Ishikawa (cell line): ENCODE results near the gene SMTNL1.
A peak's percentile ranks its signal among the peaks of the same experiment; 100 is the strongest.

Experiments
- CEBPB ChIP-seq: IDR thresholded peaks from 2 replicates; pipeline ENCODE4 v1.6.1; 2012
- CREB1 ChIP-seq: IDR thresholded peaks from 2 replicates; pipeline ENCODE4 v1.6.1; 2012; ENCODE audit warnings: low read depth
- EGR1 ChIP-seq: IDR thresholded peaks from 2 replicates; pipeline ENCODE4 v1.6.1; 2012
- EP300 ChIP-seq: IDR thresholded peaks from 2 replicates; pipeline ENCODE4 v1.6.1; 2012; ENCODE audit warnings: borderline replicate concordance
- FOXM1 ChIP-seq: IDR thresholded peaks from 2 replicates; pipeline ENCODE4 v1.6.1; 2012; ENCODE audit warnings: low read depth, borderline replicate concordance
- NFIC ChIP-seq: IDR thresholded peaks from 2 replicates; pipeline ENCODE4 v1.6.1; 2012
- RAD21 ChIP-seq: IDR thresholded peaks from 2 replicates; pipeline ENCODE4 v1.6.1; 2012; ENCODE audit warnings: low read depth
- REST ChIP-seq: IDR thresholded peaks from 2 replicates; pipeline ENCODE4 v1.6.1; 2012; ENCODE audit warnings: low read depth, mild to moderate bottlenecking
- TAF1 ChIP-seq: IDR thresholded peaks from 2 replicates; pipeline ENCODE4 v1.6.1; 2012; ENCODE audit warnings: low read depth, mild to moderate bottlenecking
- TCF12 ChIP-seq: IDR thresholded peaks from 2 replicates; pipeline ENCODE4 v1.6.1; 2012; ENCODE audit warnings: low read depth
- TEAD4 ChIP-seq: IDR thresholded peaks from 2 replicates; pipeline ENCODE4 v1.6.1; 2012
- YY1 ChIP-seq: IDR thresholded peaks from 2 replicates; pipeline ENCODE4 v1.6.1; 2012; ENCODE audit warnings: low read depth
- ZBTB7A ChIP-seq: IDR thresholded peaks from 2 replicates; pipeline ENCODE4 v1.6.1; 2012; ENCODE audit warnings: low read depth
- TF ChIP-seq, protein P1 (sequence below): IDR thresholded peaks from 2 replicates; pipeline ENCODE4 v1.6.1; 2012
- TF ChIP-seq, protein P2 (sequence below): IDR thresholded peaks from 2 replicates; pipeline ENCODE4 v1.6.1; 2012

SMTNL1 gene

DNA sequence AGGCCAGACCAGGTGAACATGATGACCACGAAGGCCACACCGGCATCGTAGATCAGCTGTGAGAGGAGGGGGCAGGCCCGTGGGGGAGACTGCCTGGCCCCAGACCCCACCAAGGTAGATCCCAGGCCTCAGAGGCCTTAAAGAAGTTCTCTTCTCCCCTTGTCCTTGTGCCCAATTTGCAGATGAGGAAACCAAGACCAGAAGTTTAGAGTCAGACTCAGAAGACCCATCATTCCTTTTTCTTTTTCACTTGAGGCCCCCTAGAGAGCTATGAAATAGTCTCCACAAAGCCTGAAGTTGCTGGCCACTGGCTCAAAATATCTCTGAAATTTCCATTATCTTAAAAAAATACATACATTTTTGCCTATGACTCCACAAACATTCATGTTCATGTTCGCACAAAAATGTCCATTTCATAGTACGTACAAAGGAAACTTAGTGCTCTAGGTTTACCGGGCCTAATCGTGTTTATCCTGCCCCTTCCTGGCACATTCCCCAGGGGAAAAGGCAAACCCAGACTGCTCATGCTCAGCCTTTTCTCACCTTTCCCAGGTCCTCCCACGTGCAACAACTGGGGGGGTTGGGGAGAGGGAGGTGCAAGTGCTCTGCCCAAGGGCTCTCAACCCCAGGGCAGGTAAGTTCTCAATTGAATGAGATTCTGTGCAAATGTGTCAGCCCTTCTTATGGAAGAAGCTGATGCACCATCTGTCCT is 41.1 kb upstream of the SMTNL1 start:
- TF ChIP-seq EP300 = no peak
- TF ChIP-seq, protein P1, sequence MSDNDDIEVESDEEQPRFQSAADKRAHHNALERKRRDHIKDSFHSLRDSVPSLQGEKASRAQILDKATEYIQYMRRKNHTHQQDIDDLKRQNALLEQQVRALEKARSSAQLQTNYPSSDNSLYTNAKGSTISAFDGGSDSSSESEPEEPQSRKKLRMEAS = no peak
- TF ChIP-seq TCF12 = no peak

DNA sequence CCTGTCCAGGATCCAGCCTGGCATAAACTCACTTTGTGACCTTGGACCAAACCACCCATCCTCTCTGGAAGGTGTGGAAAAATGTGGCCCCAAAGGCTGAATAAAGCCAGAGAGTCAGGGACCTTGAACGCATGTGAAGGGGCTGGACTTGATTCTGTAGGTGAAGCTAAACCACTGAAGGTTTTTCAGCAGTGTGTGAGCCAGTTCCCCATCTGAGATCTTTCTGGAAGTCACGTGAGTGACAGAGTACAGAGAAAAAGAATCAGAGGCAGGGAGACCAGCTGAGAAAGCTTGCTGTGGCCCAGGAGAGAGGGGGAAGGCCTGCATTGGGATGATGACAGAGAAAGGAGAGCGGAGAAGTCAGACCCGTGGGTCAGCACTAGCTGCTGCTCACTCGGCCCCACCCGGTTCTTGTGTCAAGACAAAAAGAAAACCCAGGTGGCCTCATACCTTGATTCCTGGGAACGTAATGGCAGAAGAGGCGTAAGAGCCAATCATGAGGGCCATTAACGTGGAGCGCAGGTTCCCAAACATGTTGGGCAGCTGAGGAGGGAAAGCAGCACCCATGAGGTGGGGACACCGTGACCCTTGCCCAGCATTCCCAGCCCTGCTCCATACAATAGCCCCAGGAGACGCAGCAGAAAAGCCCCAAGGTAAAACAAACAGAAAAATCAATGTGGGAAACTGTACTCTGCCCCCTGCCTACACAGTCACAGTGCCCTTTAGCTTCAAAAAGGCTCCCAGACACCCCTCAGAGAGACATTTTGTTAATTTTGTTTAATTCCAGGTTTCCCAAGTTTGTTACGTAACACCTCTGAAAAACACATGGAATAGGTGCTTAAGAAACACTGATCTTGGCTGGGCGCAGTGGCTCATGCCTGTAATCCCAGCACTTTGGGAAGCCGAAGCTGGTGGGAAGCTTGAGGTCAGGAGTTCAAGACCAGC is 39.8 kb upstream of the SMTNL1 start:
- TF ChIP-seq RAD21 (no peak), FOXM1 (no peak), REST (no peak), NFIC (no peak), EGR1 (no peak), TEAD4 (no peak), ZBTB7A (no peak), TCF12 (no peak), TAF1 (no peak), EP300 (no peak), CEBPB (no peak)
- TF ChIP-seq, protein P1 = no peak
- TF ChIP-seq, protein P2, sequence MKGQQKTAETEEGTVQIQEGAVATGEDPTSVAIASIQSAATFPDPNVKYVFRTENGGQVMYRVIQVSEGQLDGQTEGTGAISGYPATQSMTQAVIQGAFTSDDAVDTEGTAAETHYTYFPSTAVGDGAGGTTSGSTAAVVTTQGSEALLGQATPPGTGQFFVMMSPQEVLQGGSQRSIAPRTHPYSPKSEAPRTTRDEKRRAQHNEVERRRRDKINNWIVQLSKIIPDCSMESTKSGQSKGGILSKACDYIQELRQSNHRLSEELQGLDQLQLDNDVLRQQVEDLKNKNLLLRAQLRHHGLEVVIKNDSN = no peak

- no peak for TF ChIP-seq YY1
These were observed 38.9 kb upstream of the SMTNL1 start for GRCh38 chr11:57498540-57498939.

- TF ChIP-seq ZBTB7A (peak; percentile 92), TAF1 (no peak), TCF12 (0 out of 2 replicates have a peak, but pooled peaks have one; percentile 23), NFIC (peak; percentile 72)
- TF ChIP-seq, protein P1 = peak; percentile 34
These were observed 37.9 kb upstream of the SMTNL1 start for GRCh38 chr11:57499413-57499982.

DNA sequence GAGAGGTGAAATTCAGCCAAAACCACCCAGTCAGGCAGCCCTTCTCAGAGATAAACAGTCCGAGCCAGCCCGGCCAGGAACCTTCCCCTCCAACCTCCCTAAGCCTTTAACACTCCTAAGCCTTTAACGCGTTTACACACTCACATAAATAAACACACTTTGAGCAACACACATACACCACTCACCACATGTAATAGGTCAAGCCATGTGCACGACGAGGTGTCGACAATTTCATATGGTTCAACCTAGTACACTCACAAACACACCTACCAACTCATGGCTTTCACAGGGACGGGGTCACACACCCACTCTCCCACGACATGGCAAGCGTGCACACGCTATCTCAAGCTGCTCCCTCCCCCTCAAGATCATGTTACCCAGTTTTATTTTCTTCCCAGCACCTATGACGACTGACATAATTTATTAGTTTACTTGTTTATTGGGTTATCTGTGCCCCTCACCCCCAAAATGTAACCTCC is 37.4 kb upstream of the SMTNL1 start:
- TF ChIP-seq EP300 = no peak
- no peak for TF ChIP-seq FOXM1
- TF ChIP-seq TEAD4 = no peak
- TF ChIP-seq NFIC = no peak
- TF ChIP-seq, protein P1 = peak; percentile 57; the same call in 1 of the 2 replicates

DNA sequence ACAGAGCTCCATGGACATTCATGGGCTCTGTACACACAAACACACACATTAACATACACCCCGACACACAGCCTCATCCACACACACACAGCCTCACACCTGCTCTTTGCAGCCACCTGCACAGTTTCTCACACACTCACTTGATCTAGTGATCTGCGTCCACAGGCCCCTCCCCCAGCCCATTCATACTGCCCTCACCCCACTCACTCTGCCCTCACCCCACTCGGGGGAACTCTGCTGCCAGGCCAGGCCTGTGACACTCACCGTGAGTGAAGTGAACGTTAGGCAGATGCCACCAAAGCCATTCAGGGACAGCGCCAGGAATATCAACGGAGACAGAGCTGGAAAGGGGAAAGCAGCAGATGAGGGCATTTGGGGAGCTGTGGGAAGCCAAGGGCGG is 36.9 kb upstream of the SMTNL1 start:
- TF ChIP-seq FOXM1 (no peak), TCF12 (no peak), REST (no peak), EP300 (no peak), ZBTB7A (no peak), NFIC (no peak), TEAD4 (no peak), CREB1 (no peak), TAF1 (no peak), EGR1 (no peak), YY1 (no peak), RAD21 (no peak), CEBPB (no peak)
- TF ChIP-seq, protein P2 = no peak
- TF ChIP-seq, protein P1 = no peak
